Prostate gland (tissue), 2 donors: ENCODE results near the gene PEAR1.

Experiments
- POLR2A ChIP-seq: fragments of 450-650 bp; IDR thresholded peaks from one replicate; pipeline ENCODE4 v1.6.1; 2016; ENCODE audit warnings: antibody characterized with exemption, mild to moderate bottlenecking
- TF ChIP-seq, protein P1 (sequence below), 4 experiments: fragments of 200-600 bp in 2 of 4; fragments of 450-650 bp in 2 of 4; sonication (generic) in 2 of 4; IDR thresholded peaks; 1 replicate in 3 of 4; 2 replicates in 1 of 4; pipeline ENCODE4 v1.5.1; 2016 to 2019; ENCODE audit warnings: antibody characterized with exemption in 4 of 4, mild to moderate bottlenecking in 2 of 4, moderate library complexity in 2 of 4

DNA sequence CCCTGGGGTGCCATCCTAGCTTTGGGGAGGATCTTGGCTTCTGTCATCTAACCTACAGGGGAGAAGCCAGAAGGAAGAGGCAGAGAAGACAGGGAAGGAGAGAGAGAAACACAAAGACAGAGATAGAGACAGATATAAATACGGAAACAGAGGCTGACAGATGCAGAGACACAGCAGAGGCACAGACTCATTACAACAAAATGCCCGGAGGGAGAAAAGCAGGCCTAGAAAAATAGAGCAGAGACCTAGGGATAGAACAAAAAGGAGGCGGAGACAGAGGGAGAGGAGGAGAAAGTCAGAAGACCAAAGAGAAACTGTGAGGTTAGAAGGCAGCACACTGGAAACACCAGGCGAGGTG is 1.9 kb downstream of the PEAR1 start:
- TF ChIP-seq, protein P1, sequence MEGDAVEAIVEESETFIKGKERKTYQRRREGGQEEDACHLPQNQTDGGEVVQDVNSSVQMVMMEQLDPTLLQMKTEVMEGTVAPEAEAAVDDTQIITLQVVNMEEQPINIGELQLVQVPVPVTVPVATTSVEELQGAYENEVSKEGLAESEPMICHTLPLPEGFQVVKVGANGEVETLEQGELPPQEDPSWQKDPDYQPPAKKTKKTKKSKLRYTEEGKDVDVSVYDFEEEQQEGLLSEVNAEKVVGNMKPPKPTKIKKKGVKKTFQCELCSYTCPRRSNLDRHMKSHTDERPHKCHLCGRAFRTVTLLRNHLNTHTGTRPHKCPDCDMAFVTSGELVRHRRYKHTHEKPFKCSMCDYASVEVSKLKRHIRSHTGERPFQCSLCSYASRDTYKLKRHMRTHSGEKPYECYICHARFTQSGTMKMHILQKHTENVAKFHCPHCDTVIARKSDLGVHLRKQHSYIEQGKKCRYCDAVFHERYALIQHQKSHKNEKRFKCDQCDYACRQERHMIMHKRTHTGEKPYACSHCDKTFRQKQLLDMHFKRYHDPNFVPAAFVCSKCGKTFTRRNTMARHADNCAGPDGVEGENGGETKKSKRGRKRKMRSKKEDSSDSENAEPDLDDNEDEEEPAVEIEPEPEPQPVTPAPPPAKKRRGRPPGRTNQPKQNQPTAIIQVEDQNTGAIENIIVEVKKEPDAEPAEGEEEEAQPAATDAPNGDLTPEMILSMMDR (IDR thresholded peaks at IDR 0.05), result no peak
- TF ChIP-seq POLR2A, result no peak
